Liver (tissue), 9 donors: ENCODE data around the gene ZCCHC9. TPM values are rescaled to one million over a fixed set of nuclear protein-coding genes. Genes with fewer than 3 reads are reported as not detected.

Experiments used
- DNase-seq: peaks from one replicate; pipeline ENCODE4 v3.0.0-alpha.2; 2017; ENCODE audit warnings: low spot score
- H3K27ac ChIP-seq, 2 donors: one replicate each; pipeline ENCODE4 v1.7.0; 2013; ENCODE audit warnings: inconsistent platforms in 2 of 2, low read length in 2 of 2, control low read depth in 1 of 2, low read depth in 1 of 2, mild to moderate bottlenecking in 1 of 2
- H3K27me3 ChIP-seq, 4 donors: one replicate each; pipeline versions ENCODE4 v1.6.1 to v1.7.0; 2013; ENCODE audit warnings: low read length in 3 of 4, inconsistent platforms in 1 of 4, mild to moderate bottlenecking in 1 of 4, moderate library complexity in 1 of 4; ENCODE audit not compliant: control insufficient read depth in 4 of 4, insufficient read depth in 4 of 4
- H3K36me3 ChIP-seq, 4 donors: one replicate each; pipeline versions ENCODE4 v1.6.1 to v1.7.0; 2013; ENCODE audit warnings: low read length in 3 of 4, mild to moderate bottlenecking in 3 of 4, low read depth in 1 of 4, moderate library complexity in 1 of 4; ENCODE audit not compliant: control insufficient read depth in 4 of 4, insufficient read depth in 3 of 4
- H3K4me1 ChIP-seq, 4 donors: one replicate each; pipeline versions ENCODE4 v1.6.1 to v1.7.0; 2013; ENCODE audit warnings: low read length in 3 of 4, mild to moderate bottlenecking in 3 of 4, moderate library complexity in 1 of 4; ENCODE audit not compliant: control insufficient read depth in 4 of 4, insufficient read depth in 4 of 4
- H3K4me3 ChIP-seq, 3 donors: one replicate each; pipeline versions ENCODE4 v1.6.1 to v1.7.0; 2013; ENCODE audit warnings: low read length in 3 of 3, control low read depth in 1 of 3, low read depth in 1 of 3, mild to moderate bottlenecking in 1 of 3
- H3K9ac ChIP-seq, 2 donors: one replicate each; pipeline ENCODE4 v1.7.0; 2013; ENCODE audit warnings: low read length in 2 of 2, mild to moderate bottlenecking in 2 of 2, moderate library complexity in 2 of 2, control low read depth in 1 of 2, low read depth in 1 of 2
- H3K9me3 ChIP-seq, 4 donors: one replicate each; pipeline versions ENCODE4 v1.6.1 to v1.7.0; 2013; ENCODE audit warnings: low read length in 3 of 4; ENCODE audit not compliant: control insufficient read depth in 4 of 4
- EGR1 ChIP-seq, 2 donors: IDR thresholded peaks; 2 replicates each; pipeline ENCODE4 v1.6.1; 2016 to 2018; ENCODE audit warnings: antibody characterized with exemption in 2 of 2, low read depth in 2 of 2
- FOXA1 ChIP-seq: IDR thresholded peaks from 2 replicates; pipeline ENCODE4 v1.6.1; 2016; ENCODE audit warnings: antibody characterized with exemption
- FOXA2 ChIP-seq: IDR thresholded peaks from 2 replicates; pipeline ENCODE4 v1.6.1; 2016; ENCODE audit warnings: antibody characterized with exemption
- GABPA ChIP-seq, 2 donors: IDR thresholded peaks in 1 of 2; conservative IDR thresholded peaks in 1 of 2; 2 replicates each; pipeline ENCODE4 v1.6.1; 2016; ENCODE audit warnings: antibody characterized with exemption in 2 of 2, mild to moderate bottlenecking in 1 of 2, moderate library complexity in 1 of 2
- HNF4A ChIP-seq, 2 donors: conservative IDR thresholded peaks; 2 replicates each; pipeline ENCODE4 v1.6.1; 2016; ENCODE audit warnings: antibody characterized with exemption in 2 of 2, mild to moderate bottlenecking in 2 of 2
- HNF4G ChIP-seq: IDR thresholded peaks from 2 replicates; pipeline ENCODE4 v1.6.1; 2016; ENCODE audit warnings: antibody characterized with exemption
- JUND ChIP-seq, 2 donors: IDR thresholded peaks; 2 replicates each; pipeline ENCODE4 v1.6.1; 2016; ENCODE audit warnings: antibody characterized with exemption in 2 of 2
- NR2F2 ChIP-seq: IDR thresholded peaks from 2 replicates; pipeline ENCODE4 v1.6.1; 2016; ENCODE audit warnings: antibody characterized with exemption
- RAD21 ChIP-seq, 2 donors: IDR thresholded peaks; 2 replicates each; pipeline ENCODE4 v1.6.1; 2016; ENCODE audit warnings: antibody characterized with exemption in 2 of 2, mild to moderate bottlenecking in 2 of 2
- RXRA ChIP-seq, 2 donors: IDR thresholded peaks; 2 replicates each; pipeline ENCODE4 v1.6.1; 2017 to 2018; ENCODE audit warnings: antibody characterized with exemption in 2 of 2, mild to moderate bottlenecking in 1 of 2
- SP1 ChIP-seq: IDR thresholded peaks from 2 replicates; pipeline ENCODE4 v1.6.1; 2018; ENCODE audit warnings: antibody characterized with exemption, mild to moderate bottlenecking
- TAF1 ChIP-seq: conservative IDR thresholded peaks from 2 replicates; pipeline ENCODE4 v1.6.1; 2016; ENCODE audit warnings: antibody characterized with exemption, mild to moderate bottlenecking
- YY1 ChIP-seq: IDR thresholded peaks from 2 replicates; pipeline ENCODE4 v1.6.1; 2016; ENCODE audit warnings: antibody characterized with exemption, mild to moderate bottlenecking
- WGBS: extraction: QIAGEN DNeasy Blood & Tissue Kit; methylation state at CpG from one replicate; pipeline ENCODE4 v1.1.7; 2013; 5-methylcytosine and 5-hydroxymethylcytosine counted together
- polyA plus RNA-seq, 2 donors: library from polyadenylated mRNA; stranded (reverse) in 1 of 2; unstranded in 1 of 2; fragments of 200-250 nt in 1 of 2; fragments of >200 nt in 1 of 2; fragmentation: Nextera tagmentation in 1 of 2; extraction: Ambion mirVana in 1 of 2; gene quantifications; one replicate each; pipeline versions ENCODE4 v1.2.1 to v1.2.3, GENCODE V29; 2013 to 2015
- total RNA-seq, 2 donors: library from RNA; depleted of rRNA; stranded (reverse); fragments of >200 nt; gene quantifications; one replicate each; pipeline ENCODE4 v1.2.3, GENCODE V29; 2014
- TF ChIP-seq, protein P1 (sequence below): IDR thresholded peaks from 2 replicates; pipeline ENCODE4 v1.6.1; 2016; ENCODE audit warnings: antibody characterized with exemption
- TF ChIP-seq, protein P2 (sequence below): IDR thresholded peaks from 2 replicates; pipeline ENCODE4 v1.6.1; 2016; ENCODE audit warnings: antibody characterized with exemption
- TF ChIP-seq, protein P3 (sequence below): IDR thresholded peaks from 2 replicates; pipeline ENCODE4 v1.6.1; 2016; ENCODE audit warnings: antibody characterized with exemption, mild to moderate bottlenecking
- TF ChIP-seq, protein P4 (sequence below): IDR thresholded peaks from 2 replicates; pipeline ENCODE4 v1.6.1; 2016; ENCODE audit warnings: antibody characterized with exemption
- TF ChIP-seq, protein P5 (sequence below): fragments of 150-350 bp; IDR thresholded peaks from 2 replicates; pipeline ENCODE4 v1.5.1; 2017; ENCODE audit warnings: improper control_type of control experiment, low read depth, low read length; ENCODE audit not compliant: missing input control
- donor health status: healthy.
- donor health status: healthy.
- donor health status: healthy.
- donor health status: healthy.
- donor health status: healthy.

The ZCCHC9 gene
- total and polyA plus RNA-seq, 4 donors: 13.5 to 19.9 (median 19.0) TPM

DNA sequence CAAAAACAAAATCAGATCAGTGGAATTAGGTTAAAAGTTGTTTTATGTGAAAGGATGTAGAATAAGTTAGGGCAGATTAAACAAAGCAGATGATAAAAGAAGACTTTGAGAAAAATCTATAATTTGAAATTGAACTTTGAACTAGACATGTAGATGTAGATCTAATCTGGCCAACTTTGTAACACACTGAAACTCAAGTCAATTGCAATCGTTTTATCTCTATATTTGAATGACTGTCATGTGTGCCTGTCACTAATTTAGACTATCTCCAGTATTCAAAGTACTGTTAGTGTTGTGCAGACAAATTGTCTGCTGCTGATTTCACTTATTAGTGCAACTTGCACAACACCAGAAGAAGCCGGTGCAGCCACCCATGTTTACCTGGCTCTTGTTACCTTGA lies 52.7 kb downstream of the ZCCHC9 start:
- H3K4me3 ChIP-seq: no peak overlapping the region
- DNase-seq: no peak
- peaks cover 0 to 4% (median 0%) of the 10 kb centered on the region in 4 donors for H3K36me3 ChIP-seq
- H3K9ac ChIP-seq: peak overlapping the region in 1 of 2 donors; percentile 58
- H3K9me3 ChIP-seq: no peaks in the 10 kb centered on the region
- no peaks in the 10 kb centered on the region for H3K27me3 ChIP-seq
- peak in 1 of 2 donors; percentile 11 for TF ChIP-seq JUND (IDR thresholded peaks at IDR 0.05)
- TF ChIP-seq SP1: peak; percentile 54
- TF ChIP-seq, protein P1, sequence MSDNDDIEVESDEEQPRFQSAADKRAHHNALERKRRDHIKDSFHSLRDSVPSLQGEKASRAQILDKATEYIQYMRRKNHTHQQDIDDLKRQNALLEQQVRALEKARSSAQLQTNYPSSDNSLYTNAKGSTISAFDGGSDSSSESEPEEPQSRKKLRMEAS: no peak
- TF ChIP-seq HNF4A (conservative IDR thresholded peaks at IDR 0.05): peak; percentile 53 to 69
- no peak for TF ChIP-seq EGR1 (IDR thresholded peaks at IDR 0.05; ENCODE audit: low read depth in 2 of 2)
- TF ChIP-seq HNF4G: no peak
- TF ChIP-seq RXRA (IDR thresholded peaks at IDR 0.05): peak; percentile 32 to 46
- TF ChIP-seq, protein P2, sequence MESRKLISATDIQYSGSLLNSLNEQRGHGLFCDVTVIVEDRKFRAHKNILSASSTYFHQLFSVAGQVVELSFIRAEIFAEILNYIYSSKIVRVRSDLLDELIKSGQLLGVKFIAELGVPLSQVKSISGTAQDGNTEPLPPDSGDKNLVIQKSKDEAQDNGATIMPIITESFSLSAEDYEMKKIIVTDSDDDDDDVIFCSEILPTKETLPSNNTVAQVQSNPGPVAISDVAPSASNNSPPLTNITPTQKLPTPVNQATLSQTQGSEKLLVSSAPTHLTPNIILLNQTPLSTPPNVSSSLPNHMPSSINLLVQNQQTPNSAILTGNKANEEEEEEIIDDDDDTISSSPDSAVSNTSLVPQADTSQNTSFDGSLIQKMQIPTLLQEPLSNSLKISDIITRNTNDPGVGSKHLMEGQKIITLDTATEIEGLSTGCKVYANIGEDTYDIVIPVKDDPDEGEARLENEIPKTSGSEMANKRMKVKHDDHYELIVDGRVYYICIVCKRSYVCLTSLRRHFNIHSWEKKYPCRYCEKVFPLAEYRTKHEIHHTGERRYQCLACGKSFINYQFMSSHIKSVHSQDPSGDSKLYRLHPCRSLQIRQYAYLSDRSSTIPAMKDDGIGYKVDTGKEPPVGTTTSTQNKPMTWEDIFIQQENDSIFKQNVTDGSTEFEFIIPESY: no peak
- peak overlapping the region; percentile 73 to 86 for H3K27ac ChIP-seq
- WGBS: 26% methylated on average over 2 of the region's 2 CpGs
- peaks cover 9 to 52% (median 45%) of the 10 kb centered on the region in 4 donors for H3K4me1 ChIP-seq

DNA sequence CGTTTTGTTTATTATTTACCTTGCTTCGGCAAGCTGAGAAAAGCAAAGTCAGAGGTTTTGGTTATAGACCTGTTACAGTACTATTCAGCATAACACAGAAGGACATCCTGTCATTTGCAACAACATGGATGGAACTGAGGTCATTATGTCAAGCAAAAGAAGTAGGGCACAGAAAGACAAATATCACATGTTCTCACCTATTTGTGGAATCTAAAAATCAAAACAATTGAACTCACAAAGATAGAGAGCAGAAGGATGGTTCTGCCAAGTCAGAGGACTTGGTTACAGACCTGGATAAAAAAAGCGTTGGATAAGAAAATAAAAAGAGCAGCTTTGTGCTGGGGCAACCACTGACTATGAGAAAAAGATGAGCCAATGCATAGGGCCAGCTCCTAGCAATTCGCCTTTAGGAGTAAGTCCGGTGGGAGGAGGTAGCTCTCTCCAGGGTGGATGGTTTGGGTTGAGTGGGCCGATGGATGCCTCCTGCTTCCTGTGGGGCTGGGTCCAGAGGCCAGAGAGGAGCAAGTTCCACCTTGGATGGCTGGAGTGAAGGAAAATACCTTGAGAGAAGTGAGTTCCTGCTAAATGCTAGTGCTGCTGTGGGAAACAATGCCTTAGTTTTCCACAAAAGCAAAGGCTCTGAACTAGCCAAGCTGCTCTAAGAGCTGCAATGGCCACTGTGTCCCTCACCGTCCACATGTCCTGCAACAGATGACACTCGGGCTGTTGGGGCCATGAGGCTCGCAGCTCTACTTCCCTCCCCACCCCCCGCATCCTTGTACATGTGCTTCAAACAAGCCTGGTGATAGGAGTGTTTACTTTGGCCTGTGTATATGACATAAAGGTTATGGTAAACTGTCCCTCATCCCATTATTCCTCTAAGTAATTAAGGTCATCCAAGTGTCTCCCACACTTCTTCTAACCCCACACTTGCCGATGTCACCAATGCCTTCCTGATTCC lies 54.2 kb downstream of the ZCCHC9 start:
- peaks cover 0 to 6% (median 0%) of the 10 kb centered on the region in 4 donors for H3K36me3 ChIP-seq
- no peak for DNase-seq
- H3K4me1 ChIP-seq: peaks cover 10 to 58% (median 51%) of the 10 kb centered on the region in 4 donors
- peak overlapping the region; percentile 73 to 86 for H3K27ac ChIP-seq
- H3K9me3 ChIP-seq: no peaks in the 10 kb centered on the region
- 36% methylated on average over 11 of the region's 11 CpGs for WGBS
- H3K9ac ChIP-seq: peak overlapping the region in 1 of 2 donors; percentile 65
- H3K4me3 ChIP-seq: no peak overlapping the region
- TF ChIP-seq, protein P3, sequence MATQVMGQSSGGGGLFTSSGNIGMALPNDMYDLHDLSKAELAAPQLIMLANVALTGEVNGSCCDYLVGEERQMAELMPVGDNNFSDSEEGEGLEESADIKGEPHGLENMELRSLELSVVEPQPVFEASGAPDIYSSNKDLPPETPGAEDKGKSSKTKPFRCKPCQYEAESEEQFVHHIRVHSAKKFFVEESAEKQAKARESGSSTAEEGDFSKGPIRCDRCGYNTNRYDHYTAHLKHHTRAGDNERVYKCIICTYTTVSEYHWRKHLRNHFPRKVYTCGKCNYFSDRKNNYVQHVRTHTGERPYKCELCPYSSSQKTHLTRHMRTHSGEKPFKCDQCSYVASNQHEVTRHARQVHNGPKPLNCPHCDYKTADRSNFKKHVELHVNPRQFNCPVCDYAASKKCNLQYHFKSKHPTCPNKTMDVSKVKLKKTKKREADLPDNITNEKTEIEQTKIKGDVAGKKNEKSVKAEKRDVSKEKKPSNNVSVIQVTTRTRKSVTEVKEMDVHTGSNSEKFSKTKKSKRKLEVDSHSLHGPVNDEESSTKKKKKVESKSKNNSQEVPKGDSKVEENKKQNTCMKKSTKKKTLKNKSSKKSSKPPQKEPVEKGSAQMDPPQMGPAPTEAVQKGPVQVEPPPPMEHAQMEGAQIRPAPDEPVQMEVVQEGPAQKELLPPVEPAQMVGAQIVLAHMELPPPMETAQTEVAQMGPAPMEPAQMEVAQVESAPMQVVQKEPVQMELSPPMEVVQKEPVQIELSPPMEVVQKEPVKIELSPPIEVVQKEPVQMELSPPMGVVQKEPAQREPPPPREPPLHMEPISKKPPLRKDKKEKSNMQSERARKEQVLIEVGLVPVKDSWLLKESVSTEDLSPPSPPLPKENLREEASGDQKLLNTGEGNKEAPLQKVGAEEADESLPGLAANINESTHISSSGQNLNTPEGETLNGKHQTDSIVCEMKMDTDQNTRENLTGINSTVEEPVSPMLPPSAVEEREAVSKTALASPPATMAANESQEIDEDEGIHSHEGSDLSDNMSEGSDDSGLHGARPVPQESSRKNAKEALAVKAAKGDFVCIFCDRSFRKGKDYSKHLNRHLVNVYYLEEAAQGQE: no peak
- no peak for TF ChIP-seq FOXA1
- peak; percentile 72 for TF ChIP-seq FOXA2
- no peak for TF ChIP-seq HNF4G
- TF ChIP-seq RAD21 (IDR thresholded peaks at IDR 0.05): peak; percentile 13 to 17
- peak; percentile 9 for TF ChIP-seq YY1
- TF ChIP-seq, protein P4, sequence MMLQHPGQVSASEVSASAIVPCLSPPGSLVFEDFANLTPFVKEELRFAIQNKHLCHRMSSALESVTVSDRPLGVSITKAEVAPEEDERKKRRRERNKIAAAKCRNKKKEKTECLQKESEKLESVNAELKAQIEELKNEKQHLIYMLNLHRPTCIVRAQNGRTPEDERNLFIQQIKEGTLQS: peak; percentile 35
- no peak for TF ChIP-seq TAF1
- TF ChIP-seq NR2F2: no peak
- TF ChIP-seq, protein P1: peak; percentile 72
- no peak for TF ChIP-seq EGR1 (IDR thresholded peaks at IDR 0.05; ENCODE audit: low read depth in 2 of 2)
- no peak for TF ChIP-seq GABPA (IDR thresholded peaks at IDR 0.05 in 1 of 2, conservative IDR thresholded peaks at IDR 0.05 in 1 of 2)
- TF ChIP-seq, protein P2: no peak
- TF ChIP-seq HNF4A (conservative IDR thresholded peaks at IDR 0.05): peak; percentile 50 to 58
- TF ChIP-seq RXRA (IDR thresholded peaks at IDR 0.05): peak; percentile 77 to 83
- TF ChIP-seq, protein P5, sequence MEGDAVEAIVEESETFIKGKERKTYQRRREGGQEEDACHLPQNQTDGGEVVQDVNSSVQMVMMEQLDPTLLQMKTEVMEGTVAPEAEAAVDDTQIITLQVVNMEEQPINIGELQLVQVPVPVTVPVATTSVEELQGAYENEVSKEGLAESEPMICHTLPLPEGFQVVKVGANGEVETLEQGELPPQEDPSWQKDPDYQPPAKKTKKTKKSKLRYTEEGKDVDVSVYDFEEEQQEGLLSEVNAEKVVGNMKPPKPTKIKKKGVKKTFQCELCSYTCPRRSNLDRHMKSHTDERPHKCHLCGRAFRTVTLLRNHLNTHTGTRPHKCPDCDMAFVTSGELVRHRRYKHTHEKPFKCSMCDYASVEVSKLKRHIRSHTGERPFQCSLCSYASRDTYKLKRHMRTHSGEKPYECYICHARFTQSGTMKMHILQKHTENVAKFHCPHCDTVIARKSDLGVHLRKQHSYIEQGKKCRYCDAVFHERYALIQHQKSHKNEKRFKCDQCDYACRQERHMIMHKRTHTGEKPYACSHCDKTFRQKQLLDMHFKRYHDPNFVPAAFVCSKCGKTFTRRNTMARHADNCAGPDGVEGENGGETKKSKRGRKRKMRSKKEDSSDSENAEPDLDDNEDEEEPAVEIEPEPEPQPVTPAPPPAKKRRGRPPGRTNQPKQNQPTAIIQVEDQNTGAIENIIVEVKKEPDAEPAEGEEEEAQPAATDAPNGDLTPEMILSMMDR: peak; percentile 4
- peak; percentile 56 for TF ChIP-seq SP1
- peak in 1 of 2 donors; percentile 59 for TF ChIP-seq JUND (IDR thresholded peaks at IDR 0.05)
- no peaks in the 10 kb centered on the region for H3K27me3 ChIP-seq
